Liver (tissue), 3 donors: ENCODE measurements around the gene TTC23L.

Experiments used
- CTCF ChIP-seq: fragments of 150-350 bp; IDR thresholded peaks from 2 replicates; pipeline ENCODE4 v1.5.1; 2017; ENCODE audit warnings: improper control_type of control experiment, low read depth, low read length; ENCODE audit not compliant: missing input control
- FOXA1 ChIP-seq: IDR thresholded peaks from 2 replicates; pipeline ENCODE4 v1.6.1; 2016; ENCODE audit warnings: antibody characterized with exemption
- MAX ChIP-seq: IDR thresholded peaks from 2 replicates; pipeline ENCODE4 v1.6.1; 2016; ENCODE audit warnings: antibody characterized with exemption
- RAD21 ChIP-seq, 2 donors: IDR thresholded peaks; 2 replicates each; pipeline ENCODE4 v1.6.1; 2016; ENCODE audit warnings: antibody characterized with exemption in 2 of 2, mild to moderate bottlenecking in 2 of 2
- REST ChIP-seq: IDR thresholded peaks from 2 replicates; pipeline ENCODE4 v1.6.1; 2016; ENCODE audit warnings: antibody characterized with exemption, mild to moderate bottlenecking
- SP1 ChIP-seq: IDR thresholded peaks from 2 replicates; pipeline ENCODE4 v1.6.1; 2018; ENCODE audit warnings: antibody characterized with exemption, mild to moderate bottlenecking
- TAF1 ChIP-seq: conservative IDR thresholded peaks from 2 replicates; pipeline ENCODE4 v1.6.1; 2016; ENCODE audit warnings: antibody characterized with exemption, mild to moderate bottlenecking
- donor health status: healthy.
- donor health status: healthy.

DNA sequence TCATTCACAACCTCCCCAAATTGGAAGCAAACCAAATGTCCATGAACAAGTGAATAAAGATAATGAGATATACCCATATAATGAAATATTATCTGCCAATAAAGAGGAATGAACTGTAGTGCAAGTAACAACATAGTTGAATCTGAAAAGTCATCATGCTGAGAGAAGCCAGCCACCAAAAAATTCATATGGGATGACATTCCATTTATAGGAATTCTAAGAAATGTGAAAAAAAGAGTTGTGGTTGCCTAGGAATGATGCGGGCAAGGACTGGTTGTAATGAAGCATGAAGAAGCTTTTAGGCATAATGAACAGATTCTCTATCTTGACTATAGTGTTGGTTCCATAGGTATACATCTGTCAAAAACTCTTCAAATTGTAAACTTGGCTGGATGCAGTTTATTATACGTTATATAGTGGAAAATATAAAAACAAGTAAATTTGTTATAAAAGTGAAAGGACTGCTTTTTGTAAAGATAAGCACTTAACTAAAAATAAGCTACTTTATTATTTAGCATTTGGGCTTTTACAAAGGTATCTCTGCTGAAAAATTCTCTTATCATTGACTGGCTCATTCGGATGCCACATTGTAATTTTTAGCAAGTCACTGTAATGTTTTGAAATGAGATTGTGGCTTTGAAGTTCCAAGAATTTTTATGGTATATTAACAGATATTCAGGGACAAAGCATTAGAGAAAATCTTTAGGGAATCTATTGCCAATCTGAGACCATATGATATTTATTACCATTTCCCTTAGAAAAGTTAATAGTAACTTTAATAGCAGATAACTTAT lies 21.2 kb upstream of the TTC23L start:
- no peak for TF ChIP-seq CTCF
- TF ChIP-seq MAX = no peak
- TF ChIP-seq SP1 = no peak
- no peak for TF ChIP-seq TAF1
- no peak for TF ChIP-seq REST
- no peak for TF ChIP-seq RAD21 (IDR thresholded peaks at IDR 0.05)
- no peak for TF ChIP-seq FOXA1
